Activated CD8-positive, alpha-beta memory T cell treated with anti-CD3 and anti-CD28 coated beads, Interleukin-2, amount 50 U/mL, for 1 hour (primary cell): Measurements from ENCODE around the gene SREK1IP1.

Experiments used
- DNase-seq: peaks from one replicate; pipeline ENCODE4 v3.0.0-alpha.2; 2020; ENCODE audit errors: extremely low read depth

Gene SREK1IP1

DNA sequence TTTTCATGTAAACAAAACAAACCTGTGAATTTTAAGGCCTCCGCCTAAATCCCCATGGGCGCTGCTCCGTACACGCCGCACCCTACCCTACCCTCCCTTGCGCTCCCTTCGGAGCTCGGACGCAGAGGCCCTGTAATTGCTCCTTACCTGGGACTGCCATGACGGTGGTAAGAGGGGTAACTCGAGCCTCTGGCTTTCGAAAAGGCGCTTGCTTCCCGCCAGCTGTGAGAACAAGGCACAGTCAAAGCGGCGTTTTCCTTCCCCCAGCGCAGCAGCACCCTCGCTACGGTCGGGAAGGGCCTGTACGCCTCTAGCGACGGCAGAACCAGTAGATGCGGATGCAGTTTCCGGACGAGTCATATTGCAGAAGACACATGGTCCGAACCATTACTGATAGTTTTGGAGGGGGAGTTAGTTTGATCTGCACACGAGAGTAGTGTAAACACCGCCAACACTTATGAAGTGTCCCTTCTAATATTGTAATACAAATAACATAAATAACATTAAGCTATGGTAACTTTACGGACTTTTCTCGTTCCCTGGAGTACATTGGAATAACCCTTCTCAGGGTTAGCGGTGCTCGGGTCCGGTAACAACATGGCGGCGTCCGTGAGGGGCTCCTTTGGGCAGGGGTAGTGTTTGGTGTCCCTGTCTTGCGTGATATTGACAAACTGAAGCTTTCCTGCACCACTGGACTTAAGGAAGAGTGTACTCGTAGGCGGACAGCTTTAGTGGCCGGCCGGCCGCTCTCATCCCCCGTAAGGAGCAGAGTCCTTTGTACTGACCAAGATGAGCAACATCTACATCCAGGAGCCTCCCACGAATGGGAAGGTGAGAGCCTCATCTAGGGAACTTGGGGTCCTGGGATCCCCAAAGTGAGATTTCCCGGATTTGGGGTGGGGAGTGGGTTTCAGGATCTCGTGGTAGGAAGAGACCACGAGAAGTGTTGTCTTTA lies at the start of gene SREK1IP1, which contains the start of gene CWC27:
TSS of gene SREK1IP1 (minus strand) at position 334 of the 955 bp plus-strand sequence. CDS start at position 160, 174 bp downstream.
TSS of gene CWC27 (plus strand) at position 573 of the 955 bp plus-strand sequence. CDS start at position 790, 217 bp downstream.
- peak; percentile 53 for DNase-seq

DNA sequence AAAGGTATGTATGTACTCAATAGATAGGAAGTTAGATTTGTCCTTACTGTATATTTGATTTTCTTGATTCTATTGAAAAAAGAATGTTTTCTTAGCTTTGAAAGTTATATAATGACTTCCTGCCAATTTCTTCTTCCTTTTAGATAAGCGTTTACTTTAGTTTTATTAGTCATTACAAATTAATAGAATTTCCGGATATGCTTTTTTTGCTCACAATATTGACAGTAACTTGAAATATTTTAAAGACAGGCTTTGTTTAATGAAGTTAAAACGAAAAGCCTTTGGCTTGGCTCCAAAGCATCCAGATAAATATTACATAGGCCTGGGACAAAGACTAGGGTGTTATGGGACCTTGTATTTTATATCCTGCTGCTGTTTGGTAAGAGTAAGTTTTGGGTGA lies 49.8 kb upstream of the SREK1IP1 start:
- DNase-seq: no peak

DNA sequence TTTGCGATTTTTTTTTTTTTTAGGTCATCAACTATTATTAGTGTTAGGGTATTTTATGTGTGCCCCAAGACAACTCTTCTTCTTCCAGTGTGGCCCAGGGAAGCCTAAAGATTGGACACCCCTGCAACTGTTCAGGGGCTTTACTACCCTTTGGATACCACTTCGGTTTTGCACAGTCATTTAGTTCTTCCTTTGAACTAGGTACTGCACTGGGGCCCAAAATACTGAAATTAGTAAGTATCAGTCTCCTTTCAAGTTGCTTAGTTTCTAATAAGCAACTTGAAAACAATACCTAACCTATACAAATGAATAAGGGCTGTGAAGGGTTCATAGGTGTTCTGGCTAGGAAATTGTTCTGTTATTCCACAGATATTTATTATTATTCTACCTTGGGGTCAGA lies 45.6 kb upstream of the SREK1IP1 start:
- no peak for DNase-seq

DNA sequence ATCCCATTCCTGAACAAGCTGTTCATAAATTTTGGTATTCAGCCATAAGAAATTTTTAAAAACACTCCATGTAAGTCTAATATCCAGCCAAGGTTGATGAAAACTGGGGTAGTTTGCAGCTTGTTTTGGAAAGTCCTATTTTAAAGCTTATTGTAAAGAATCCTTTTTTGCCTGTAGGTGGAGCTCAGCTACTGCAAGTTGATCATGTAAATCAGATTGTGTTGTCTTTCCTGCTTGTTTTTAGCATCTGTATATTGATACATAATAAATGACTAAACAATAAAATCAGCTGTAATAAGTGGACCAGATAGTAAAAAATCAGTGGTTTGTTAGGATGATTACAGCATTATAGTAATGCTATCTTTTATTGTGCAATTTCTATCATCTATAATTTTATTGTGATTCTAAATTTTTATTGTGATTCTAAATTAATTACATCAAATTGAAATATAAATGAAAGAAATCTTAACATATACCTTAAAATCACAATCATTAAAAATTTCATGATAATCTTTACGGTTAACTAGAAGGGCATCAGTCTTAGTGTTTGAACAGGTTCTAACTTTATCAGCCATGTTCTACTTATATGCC lies 42.7 kb upstream of the SREK1IP1 start:
- DNase-seq: no peak

DNA sequence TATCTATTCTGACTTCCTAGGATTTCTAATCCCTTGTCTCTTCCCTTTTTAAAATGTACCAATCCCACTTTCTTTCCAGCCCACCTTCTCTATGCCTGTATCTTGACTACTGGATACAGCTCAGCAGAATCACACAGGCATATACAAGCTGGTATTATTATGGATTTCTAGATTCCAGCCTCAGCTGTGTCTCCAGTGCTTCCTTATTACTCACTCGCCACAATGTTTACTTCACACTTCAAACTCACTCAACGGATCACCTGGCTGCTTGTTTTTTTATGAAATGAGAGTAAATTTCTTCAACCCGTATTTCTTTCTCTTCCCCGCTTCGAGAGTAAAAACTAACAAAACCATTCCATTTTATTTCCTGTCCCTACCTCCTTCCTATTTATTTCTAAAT lies 39.0 kb upstream of the SREK1IP1 start:
- no peak for DNase-seq

DNA sequence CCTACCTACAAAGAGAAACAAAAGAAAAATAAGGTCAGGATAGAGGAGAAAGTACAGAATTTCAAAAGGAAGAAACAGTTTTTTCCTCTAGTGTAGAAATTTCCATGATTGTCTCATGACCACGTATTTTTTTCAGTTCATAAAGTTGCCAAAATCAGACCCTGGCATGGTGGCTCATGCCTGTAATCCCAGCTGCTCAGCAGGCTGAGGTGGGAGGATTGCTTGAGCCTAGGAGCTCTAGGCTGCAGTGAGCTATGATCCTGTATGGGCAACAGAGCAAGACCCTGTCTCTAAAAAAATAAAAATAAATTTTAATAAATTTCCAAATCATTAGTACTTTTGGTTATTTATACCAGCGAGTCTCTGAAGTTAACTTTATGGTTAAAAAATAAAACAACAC lies 38.0 kb upstream of the SREK1IP1 start:
- no peak for DNase-seq

DNA sequence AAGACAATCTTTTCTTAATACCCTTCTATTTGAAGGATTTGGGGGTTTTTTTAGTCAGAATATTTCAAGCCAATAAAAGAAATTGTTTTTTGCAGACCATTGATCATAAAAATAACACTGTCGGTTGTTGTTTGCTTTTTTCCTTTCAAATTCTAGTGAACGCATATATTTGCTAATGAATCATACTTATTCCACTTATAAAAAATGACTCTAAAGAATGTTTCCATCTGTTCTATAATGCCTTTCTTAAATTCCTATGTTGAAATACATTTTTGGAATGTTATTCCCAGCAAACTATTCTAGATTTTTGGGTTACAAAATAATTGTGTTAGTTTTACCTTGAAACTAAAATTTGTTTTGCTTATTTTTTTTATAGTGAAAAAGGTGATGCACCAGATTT lies 32.4 kb upstream of the SREK1IP1 start:
- DNase-seq: no peak

DNA sequence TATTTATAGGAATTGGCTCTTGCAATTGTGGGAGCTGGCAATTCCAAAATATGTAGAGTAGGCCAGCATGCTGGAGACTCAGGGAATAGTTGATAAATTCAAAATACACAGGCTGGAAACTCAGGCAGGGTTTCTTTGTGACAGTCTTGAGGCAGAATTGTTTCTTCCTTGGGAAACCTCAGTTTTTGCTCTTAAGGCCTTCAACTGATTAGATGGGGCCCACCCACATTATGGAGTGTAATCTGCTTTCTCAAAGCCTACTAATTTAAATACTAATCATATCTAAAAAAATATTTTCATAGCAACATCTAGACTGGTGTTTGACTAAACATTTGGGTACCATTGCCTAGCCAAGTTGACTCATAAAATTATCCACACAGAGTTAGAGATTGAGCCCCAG lies 27.8 kb upstream of the SREK1IP1 start:
- DNase-seq: no peak

DNA sequence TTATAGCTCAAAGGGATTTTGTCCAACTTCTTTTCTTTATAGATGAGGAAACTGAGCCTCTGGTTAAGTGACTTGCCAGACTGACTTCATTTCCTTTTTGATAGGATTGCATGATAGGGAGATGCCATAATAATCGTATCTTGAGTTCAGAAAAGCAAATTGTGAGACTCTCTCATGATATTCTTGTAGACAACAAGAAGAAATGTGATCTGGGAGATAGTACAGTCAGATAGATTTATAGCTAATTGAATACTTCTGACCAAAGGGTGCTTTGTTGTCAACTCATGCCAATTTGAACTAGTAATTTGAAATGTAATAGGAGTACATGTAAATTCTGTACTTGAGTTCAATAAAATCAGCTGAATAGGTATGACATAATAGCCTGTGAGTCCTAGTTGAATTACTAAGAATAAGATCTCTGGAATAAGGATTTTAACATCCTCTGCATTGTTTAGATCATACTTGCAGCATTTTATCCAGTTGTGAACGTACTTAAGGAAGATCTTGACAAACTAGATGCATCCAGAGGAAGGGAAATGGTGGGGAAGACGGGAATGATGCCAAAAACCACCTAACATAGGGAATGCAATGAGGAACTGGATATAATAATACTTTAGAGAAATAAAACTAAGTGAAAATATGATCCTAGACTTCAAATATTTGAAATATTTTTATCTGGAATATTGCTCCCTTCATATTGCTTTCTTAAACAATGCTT lies 25.7 kb upstream of the SREK1IP1 start:
- no peak for DNase-seq

DNA sequence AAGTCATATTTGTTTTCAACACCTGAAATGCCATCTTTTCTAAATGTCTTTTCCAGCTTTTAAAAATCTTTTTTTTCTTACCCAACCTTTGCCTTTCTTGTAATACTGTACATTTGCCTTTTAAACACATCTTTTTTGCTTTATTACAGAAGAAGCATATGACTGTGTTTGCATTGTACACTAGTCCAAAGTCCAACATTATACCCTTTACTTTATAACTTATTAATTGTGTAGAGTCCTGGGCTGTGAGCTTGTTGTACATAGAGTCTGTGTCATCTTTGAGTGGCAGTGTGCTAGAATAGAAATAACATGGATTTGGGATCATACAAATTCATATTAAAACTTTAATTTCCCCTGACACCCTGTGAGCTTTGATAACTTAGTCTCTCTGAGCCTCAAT lies 24.0 kb upstream of the SREK1IP1 start:
- no peak for DNase-seq

DNA sequence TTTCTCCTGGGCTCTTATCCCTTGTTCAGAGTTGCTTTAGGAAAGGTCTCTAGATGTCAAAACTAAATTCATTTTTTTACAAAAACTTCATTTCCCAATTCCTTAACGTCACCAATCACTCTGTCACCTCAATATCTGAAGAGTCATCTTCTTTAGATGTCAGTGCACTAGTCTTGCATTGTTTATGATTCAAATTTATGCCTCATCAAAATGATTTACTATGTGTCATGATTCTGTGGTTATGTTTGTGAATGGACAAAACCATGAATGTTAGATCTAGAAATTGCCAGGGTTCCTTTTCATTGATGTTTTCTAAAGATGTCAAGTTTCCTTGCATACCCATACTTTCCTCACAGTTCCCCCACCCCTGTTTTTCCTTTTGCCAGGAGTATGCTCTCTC lies 21.7 kb upstream of the SREK1IP1 start:
- no peak for DNase-seq

DNA sequence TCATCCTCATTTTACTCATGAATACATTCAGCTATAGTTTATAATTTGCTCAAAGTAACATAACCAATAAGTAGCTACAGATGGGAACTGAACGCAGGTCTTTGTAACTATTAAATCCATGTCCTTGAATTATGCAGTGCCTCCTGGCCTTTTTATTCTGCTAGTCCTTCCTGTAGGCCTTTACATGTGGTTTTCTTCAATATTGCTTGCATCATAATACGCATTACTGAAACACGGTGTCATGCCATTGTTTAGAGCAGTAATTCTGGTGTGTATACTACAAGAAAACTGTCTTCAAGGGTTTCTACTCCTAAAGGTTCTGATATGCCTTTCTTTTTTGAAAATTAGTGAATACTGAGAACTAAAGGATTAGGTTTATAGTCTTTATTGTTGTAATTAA lies 21.0 kb upstream of the SREK1IP1 start:
- DNase-seq: no peak

DNA sequence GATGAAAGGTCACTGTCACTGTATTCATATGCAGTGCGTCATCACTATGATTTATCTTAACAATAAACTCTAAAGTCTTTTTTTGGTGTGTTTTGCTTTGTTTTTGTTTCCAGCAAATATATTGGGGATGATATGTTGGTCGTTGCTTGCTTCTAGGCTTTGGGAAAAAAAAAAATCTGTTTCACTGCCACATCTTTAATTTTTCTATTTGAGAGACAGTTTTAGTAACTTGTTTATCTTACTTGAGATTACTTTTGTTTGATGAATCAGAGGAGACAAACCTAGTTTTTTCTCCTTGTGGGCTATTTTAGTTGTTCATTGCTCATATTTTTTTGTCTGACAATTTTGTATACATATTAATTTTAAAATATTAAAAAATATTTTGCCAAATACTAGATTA lies 19.7 kb upstream of the SREK1IP1 start:
- DNase-seq: no peak

DNA sequence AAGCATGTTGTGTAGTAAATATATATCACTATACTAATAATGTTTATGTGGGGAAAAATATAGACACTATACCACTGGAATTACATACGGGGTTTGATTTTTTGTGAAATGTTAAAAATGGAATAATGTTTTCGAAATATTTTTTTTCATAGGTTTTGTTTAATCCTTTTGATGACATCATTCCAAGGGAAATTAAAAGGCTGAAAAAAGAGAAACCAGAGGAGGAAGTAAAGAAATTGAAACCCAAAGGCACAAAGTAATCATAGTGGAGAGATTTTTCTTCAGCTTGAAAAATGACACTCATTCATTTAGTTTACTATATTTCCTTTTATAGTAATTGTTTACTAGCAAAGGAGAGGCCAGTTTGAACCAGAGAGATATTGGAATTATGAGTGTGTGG lies 17.9 kb upstream of the SREK1IP1 start:
- no peak for DNase-seq

DNA sequence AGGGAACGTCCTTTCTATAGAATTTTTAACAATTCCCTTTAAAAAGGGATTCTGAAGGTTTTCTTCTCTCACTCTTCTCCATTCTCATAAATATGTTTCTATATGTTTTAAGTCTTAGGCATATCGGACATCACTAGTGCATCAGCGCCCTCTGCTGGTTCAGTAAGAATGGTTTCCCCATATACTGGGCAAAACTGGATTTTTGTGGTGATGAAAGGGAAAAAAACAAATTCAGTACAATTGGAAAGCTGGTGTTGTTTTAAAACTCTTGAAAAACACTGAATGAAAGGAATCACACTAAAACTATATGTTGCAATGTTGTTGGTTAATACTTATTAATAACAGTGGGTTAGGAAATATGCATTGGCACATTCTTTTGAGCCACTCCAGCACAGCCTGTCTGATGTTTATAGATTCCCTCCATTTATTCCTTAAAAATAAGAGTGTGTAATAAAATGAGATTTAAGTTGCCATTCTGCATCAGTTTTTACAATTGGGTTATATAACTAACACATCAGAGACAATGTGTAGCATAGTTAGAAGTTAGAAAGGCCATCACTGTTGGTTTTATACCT lies 16.0 kb upstream of the SREK1IP1 start:
- DNase-seq: peak; percentile 54

DNA sequence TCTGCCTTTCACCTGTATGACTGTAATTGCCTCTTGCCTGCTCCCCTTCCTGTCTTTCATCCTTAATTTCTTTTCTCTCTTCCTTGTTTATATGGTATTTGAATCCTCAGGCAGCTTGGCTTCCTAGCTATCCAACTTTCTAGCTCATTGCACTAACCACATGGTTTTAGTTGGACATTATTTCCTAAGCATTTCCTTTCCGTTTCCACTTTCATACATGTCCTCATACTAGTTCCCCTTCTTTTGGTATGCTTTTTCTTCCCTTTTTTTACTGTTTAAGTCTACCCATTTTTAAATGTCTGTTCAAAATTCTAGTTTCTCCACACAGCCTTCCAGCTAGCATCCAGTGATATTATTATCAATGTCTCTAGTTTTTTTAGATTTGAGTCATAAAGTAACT lies 6.8 kb upstream of the SREK1IP1 start:
- DNase-seq: no peak

DNA sequence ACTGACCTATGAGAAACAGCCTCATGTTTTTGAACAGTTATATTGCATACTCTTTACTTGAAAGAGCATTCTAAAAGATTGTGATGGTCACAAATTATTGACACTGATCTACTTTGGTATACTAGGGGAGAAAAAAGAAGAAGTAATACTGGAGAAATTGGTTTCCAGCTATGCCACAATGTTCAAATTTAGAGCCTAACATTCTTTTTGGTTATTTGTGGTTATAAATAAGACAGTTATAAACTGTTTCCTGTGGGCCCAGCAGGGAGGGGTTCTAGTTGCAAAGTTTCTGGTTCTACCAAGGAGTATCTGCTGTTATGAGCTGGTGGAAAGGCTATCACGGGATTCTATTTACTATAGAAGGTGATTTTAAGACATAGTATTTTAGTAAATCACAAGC lies 5.0 kb upstream of the SREK1IP1 start:
- no peak for DNase-seq

DNA sequence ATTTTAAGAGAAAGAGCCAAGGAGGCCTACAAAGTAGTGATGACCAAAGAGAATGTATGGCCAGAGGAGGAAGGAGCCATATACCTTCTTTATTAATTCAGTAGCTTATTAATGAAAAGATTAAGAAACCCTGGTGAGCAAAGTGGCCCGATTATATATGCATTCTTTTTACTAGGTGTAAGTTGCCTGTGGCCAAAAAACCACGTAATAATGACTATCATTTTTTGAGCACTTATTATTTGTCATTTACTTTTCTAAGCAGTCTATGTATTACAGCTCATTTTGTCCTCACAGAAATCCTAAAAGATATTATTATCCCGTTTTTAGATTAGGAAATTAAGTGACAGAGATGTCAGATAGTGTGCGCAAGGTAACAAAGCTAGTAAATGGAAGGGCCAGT lies 3.2 kb upstream of the SREK1IP1 start:
- DNase-seq: no peak

DNA sequence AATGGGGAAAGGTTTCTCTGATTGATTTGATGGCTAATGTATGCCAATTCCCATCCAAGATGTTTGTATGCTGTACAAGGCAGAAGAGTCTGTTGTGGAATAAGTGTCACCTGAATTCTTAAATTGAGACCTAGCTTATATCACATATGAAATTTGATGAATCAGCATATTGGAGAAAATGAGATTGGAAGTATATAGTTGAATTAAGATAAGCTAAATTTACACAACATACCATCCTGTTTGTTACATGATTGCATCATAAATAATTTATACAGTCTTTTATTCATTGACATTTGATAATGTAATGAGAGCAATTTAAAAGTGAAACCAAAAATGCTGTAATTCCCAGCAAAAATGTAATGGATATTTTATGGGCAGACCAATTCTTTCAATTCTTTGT lies 1.4 kb upstream of the SREK1IP1 start:
- DNase-seq: no peak

DNA sequence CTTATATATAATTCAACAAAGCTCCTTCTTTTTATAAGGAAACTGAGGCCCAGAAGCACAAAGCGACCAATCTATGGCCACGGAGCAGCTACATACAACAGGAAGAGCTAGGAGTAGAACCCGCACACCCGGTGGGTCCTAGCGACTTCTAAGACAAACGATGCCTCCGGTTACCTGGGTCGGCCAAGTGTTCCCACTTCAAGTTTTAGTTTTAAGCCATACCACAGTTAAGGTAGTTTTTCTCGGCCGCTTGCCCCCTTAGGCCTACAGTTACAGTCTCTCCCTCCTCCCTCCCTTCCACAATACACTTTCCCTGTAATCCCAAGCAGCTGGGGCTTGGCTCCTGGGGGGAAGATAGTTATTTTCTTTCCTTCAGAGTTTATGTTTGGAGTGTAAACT lies 533 bp downstream of the SREK1IP1 start:
- DNase-seq: no peak

DNA sequence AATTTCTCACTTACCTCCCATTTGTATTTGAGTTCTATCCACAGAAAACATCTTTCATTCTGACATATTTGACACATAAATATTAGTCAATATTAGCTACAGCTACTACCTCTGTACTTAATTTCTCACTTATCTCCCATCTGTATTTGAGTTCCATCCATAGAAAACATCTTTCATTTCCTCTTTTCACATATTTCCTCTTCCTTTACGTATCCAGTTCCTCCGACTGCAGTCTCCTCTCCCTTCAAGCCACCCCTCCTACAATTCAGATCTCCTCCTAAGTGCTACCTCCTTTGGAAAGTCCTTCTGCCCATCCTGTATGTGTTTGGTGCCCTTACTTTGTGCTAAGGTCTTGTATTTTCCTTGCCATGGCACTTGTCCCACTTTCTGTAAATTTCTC lies 1.6 kb downstream of the SREK1IP1 start:
- no peak for DNase-seq

DNA sequence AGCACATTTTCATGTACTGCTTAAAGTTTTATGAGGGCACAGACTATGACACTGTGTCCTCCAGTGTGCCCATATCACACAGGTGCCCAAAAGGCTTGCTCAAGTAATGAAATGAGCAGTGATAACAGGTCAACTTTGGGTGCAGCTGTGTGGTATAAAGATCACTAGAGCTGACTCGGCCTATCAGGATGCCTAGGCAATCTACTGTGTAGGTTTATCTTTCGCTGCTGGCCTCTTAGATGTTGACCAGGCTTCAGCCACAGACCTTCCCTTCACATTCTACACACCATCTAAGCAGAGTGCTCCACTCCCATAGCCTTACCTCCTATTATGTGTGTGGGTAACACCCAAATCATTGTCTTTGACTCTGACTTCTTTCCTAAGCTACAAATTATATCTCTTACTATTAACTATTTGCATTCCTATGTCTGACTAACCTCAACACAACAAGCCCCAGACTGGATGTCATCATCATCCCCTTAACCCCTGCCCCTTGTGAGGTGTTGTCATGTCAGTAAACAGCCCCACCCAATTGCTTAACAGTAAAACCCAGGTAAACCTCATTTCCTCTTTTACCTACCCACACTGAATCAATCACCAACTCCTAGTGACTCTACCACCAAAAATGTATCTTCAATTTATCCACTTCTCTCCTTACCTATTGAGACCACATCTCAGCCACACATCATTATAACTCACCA lies 2.5 kb downstream of the SREK1IP1 start:
- no peak for DNase-seq
